ENCODE data around the gene SLC6A3. TPM values are rescaled to one million over a fixed set of nuclear protein-coding genes. Genes with fewer than 3 reads are reported as not detected.
"Not testable (repeated sequence)": the region's sequence is repeated elsewhere in the genome, so short reads cannot be mapped to it uniquely, and the experiment has no call there.

The SLC6A3 gene
- total RNA-seq, 2 experiments from 2014 or later: not detected

- ChIA-PET POLR2A (no interaction called here), CTCF (no interaction called here)
- no peaks in the 10 kb centered on the region for H3K9me3 Mint-ChIP-seq
- intact Hi-C loops (cut with micrococcal nuclease): no loop called here
- H3K4me3 Mint-ChIP-seq: no peak overlapping the region
- no peak overlapping the region for H3K27ac Mint-ChIP-seq
- no peak for DNase-seq
- no peaks in the 10 kb centered on the region for H3K36me3 Mint-ChIP-seq
- H3K27me3 Mint-ChIP-seq: peaks cover 15% of the 10 kb centered on the region
- H3K4me1 Mint-ChIP-seq (ENCODE audit: low read depth): no peaks in the 10 kb centered on the region
Observed at GRCh38 chr5:1366514-1366913, 78.7 kb downstream of the SLC6A3 start.

- no peak overlapping the region for H3K4me3 Mint-ChIP-seq
- no peaks in the 10 kb centered on the region for H3K9me3 Mint-ChIP-seq
- H3K27me3 Mint-ChIP-seq: peaks cover 19% of the 10 kb centered on the region
- CTCF ChIA-PET: no interaction called here
- intact Hi-C loops (cut with micrococcal nuclease): no loop called here
- no peak for DNase-seq
- H3K36me3 Mint-ChIP-seq: no peaks in the 10 kb centered on the region
- H3K27ac Mint-ChIP-seq: no peak overlapping the region
- POLR2A ChIA-PET: no interaction called here
- no peaks in the 10 kb centered on the region for H3K4me1 Mint-ChIP-seq (ENCODE audit: low read depth)
Observed at GRCh38 chr5:1364211-1364610, 81.0 kb downstream of the SLC6A3 start.

- intact Hi-C loops (cut with micrococcal nuclease): no loop called here
- H3K27me3 Mint-ChIP-seq: peaks cover 19% of the 10 kb centered on the region
- no peak overlapping the region for H3K27ac Mint-ChIP-seq
- no peaks in the 10 kb centered on the region for H3K9me3 Mint-ChIP-seq
- H3K36me3 Mint-ChIP-seq: no peaks in the 10 kb centered on the region
- ChIA-PET CTCF (no interaction called here), POLR2A (no interaction called here)
- H3K4me3 Mint-ChIP-seq: no peak overlapping the region
- DNase-seq: no peak
- no peaks in the 10 kb centered on the region for H3K4me1 Mint-ChIP-seq (ENCODE audit: low read depth)
Observed at GRCh38 chr5:1363581-1363980, 81.7 kb downstream of the SLC6A3 start.

- Mint-ChIP-seq H3K9me3 (no peaks in the 10 kb centered on the region), H3K4me1 (ENCODE audit: low read depth) (no peaks in the 10 kb centered on the region), H3K36me3 (no peaks in the 10 kb centered on the region), H3K4me3 (no peak overlapping the region), H3K27me3 (peaks cover 23% of the 10 kb centered on the region), H3K27ac (no peak overlapping the region)
- intact Hi-C loops (cut with micrococcal nuclease): no loop called here
- ChIA-PET POLR2A (no interaction called here), CTCF (no interaction called here)
- DNase-seq: no peak
Observed at GRCh38 chr5:1363160-1363559, 82.1 kb downstream of the SLC6A3 start.

- no peak for DNase-seq
- ChIA-PET POLR2A (no interaction called here), CTCF (interaction anchor here (0.6 to 1.4 kb wide), 2 partner anchors 18 to 281 kb away, joined by 3 to 4 read pairs; no protein-coding TSS in a partner anchor)
- H3K27me3 Mint-ChIP-seq: peaks cover 25% of the 10 kb centered on the region
- H3K9me3 Mint-ChIP-seq: no peaks in the 10 kb centered on the region
- H3K36me3 Mint-ChIP-seq: no peaks in the 10 kb centered on the region
- no peak overlapping the region for H3K4me3 Mint-ChIP-seq
- intact Hi-C loops (cut with micrococcal nuclease): no loop called here
- no peaks in the 10 kb centered on the region for H3K4me1 Mint-ChIP-seq (ENCODE audit: low read depth)
- no peak overlapping the region for H3K27ac Mint-ChIP-seq
Observed at GRCh38 chr5:1362242-1363015, 82.8 kb downstream of the SLC6A3 start.

- no peaks in the 10 kb centered on the region for H3K4me1 Mint-ChIP-seq (ENCODE audit: low read depth)
- ChIA-PET POLR2A (no interaction called here), CTCF (interaction anchor here (0.8 kb wide), 1 partner anchor 123 kb away, joined by 3 read pairs; no protein-coding TSS in a partner anchor)
- no peaks in the 10 kb centered on the region for H3K9me3 Mint-ChIP-seq
- H3K27ac Mint-ChIP-seq: no peak overlapping the region
- intact Hi-C loops (cut with micrococcal nuclease): no loop called here
- peaks cover 25% of the 10 kb centered on the region for H3K27me3 Mint-ChIP-seq
- no peaks in the 10 kb centered on the region for H3K36me3 Mint-ChIP-seq
- H3K4me3 Mint-ChIP-seq: no peak overlapping the region
- DNase-seq: no peak
Observed at GRCh38 chr5:1360861-1361260, 84.4 kb downstream of the SLC6A3 start.

GRCh38 chr5:1360367-1360766, 84.9 kb downstream of the SLC6A3 start:
- H3K27me3 Mint-ChIP-seq: peaks cover 25% of the 10 kb centered on the region
- H3K27ac Mint-ChIP-seq; H3K4me3 Mint-ChIP-seq; H3K36me3 Mint-ChIP-seq; H3K9me3 Mint-ChIP-seq; H3K4me1 Mint-ChIP-seq (ENCODE audit: low read depth); POLR2A ChIA-PET; intact Hi-C loops (cut with micrococcal nuclease); CTCF ChIA-PET; DNase-seq: not testable (repeated sequence)

GRCh38 chr5:1359713-1360112, 85.5 kb downstream of the SLC6A3 start:
- Mint-ChIP-seq H3K4me1 (ENCODE audit: low read depth) (no peaks in the 10 kb centered on the region), H3K9me3 (no peaks in the 10 kb centered on the region), H3K27me3 (peaks cover 25% of the 10 kb centered on the region), H3K36me3 (no peaks in the 10 kb centered on the region), H3K4me3 (no peak overlapping the region), H3K27ac (no peak overlapping the region)
- POLR2A ChIA-PET: no interaction called here
- intact Hi-C loops (cut with micrococcal nuclease): no loop called here
- DNase-seq: no peak
- CTCF ChIA-PET: no interaction called here

- H3K36me3 Mint-ChIP-seq: no peaks in the 10 kb centered on the region
- DNase-seq: no peak
- H3K4me3 Mint-ChIP-seq: no peak overlapping the region
- ChIA-PET POLR2A (no interaction called here), CTCF (no interaction called here)
- intact Hi-C loops (cut with micrococcal nuclease): no loop called here
- H3K27me3 Mint-ChIP-seq: peaks cover 21% of the 10 kb centered on the region
- H3K9me3 Mint-ChIP-seq: no peaks in the 10 kb centered on the region
- H3K27ac Mint-ChIP-seq: no peak overlapping the region
- no peaks in the 10 kb centered on the region for H3K4me1 Mint-ChIP-seq (ENCODE audit: low read depth)
Observed at GRCh38 chr5:1359031-1359645, 86.1 kb downstream of the SLC6A3 start.

GRCh38 chr5:1358726-1359025, 86.6 kb downstream of the SLC6A3 start:
- POLR2A ChIA-PET: no interaction called here
- CTCF ChIA-PET: no interaction called here
- no peaks in the 10 kb centered on the region for H3K36me3 Mint-ChIP-seq

GRCh38 chr5:1357946-1358725, 87.1 kb downstream of the SLC6A3 start:
- H3K4me3 Mint-ChIP-seq: no peak overlapping the region
- DNase-seq: no peak
- intact Hi-C loops (cut with micrococcal nuclease): no loop called here
- CTCF ChIA-PET: no interaction called here
- no peaks in the 10 kb centered on the region for H3K9me3 Mint-ChIP-seq
- H3K27me3 Mint-ChIP-seq: peaks cover 12% of the 10 kb centered on the region
- H3K36me3 Mint-ChIP-seq: no peaks in the 10 kb centered on the region
- no peak overlapping the region for H3K27ac Mint-ChIP-seq
- POLR2A ChIA-PET: no interaction called here
- H3K4me1 Mint-ChIP-seq (ENCODE audit: low read depth): no peaks in the 10 kb centered on the region

More at GRCh38 chr5:1358726-1359025, 86.6 kb downstream of the SLC6A3 start:
- intact Hi-C loops (cut with micrococcal nuclease): no loop called here
- no peak overlapping the region for H3K27ac Mint-ChIP-seq
- peaks cover 18% of the 10 kb centered on the region for H3K27me3 Mint-ChIP-seq
- no peak overlapping the region for H3K4me3 Mint-ChIP-seq
- no peaks in the 10 kb centered on the region for H3K9me3 Mint-ChIP-seq
- H3K4me1 Mint-ChIP-seq (ENCODE audit: low read depth): no peaks in the 10 kb centered on the region
- no peak for DNase-seq

GRCh38 chr5:1356873-1357787, 88.1 kb downstream of the SLC6A3 start:
- Mint-ChIP-seq H3K4me3 (no peak overlapping the region), H3K27ac (no peak overlapping the region), H3K4me1 (ENCODE audit: low read depth) (no peaks in the 10 kb centered on the region), H3K36me3 (no peaks in the 10 kb centered on the region), H3K27me3 (peaks cover 10% of the 10 kb centered on the region), H3K9me3 (no peaks in the 10 kb centered on the region)
- DNase-seq: no peak
- POLR2A ChIA-PET: no interaction called here
- intact Hi-C loops (cut with micrococcal nuclease): no loop called here
- CTCF ChIA-PET: no interaction called here
